A673 (cell line): Measurements from ENCODE around the gene C1orf198.

ENCODE experiments used
- EZH2 ChIP-seq: fragments of 200-600 bp; sonication (generic); IDR thresholded peaks from 2 replicates; pipeline ENCODE4 v1.6.1; 2017; ENCODE audit warnings: borderline replicate concordance, low read depth, mild to moderate bottlenecking, mixed read lengths, antibody characterized with exemption, low read length; ENCODE audit not compliant: poor library complexity, severe bottlenecking
- TF ChIP-seq, protein P1 (sequence below): fragments of 300-800, 200-600 bp; sonication (generic); conservative IDR thresholded peaks from 2 replicates; pipeline ENCODE4 v1.5.1; 2017; ENCODE audit warnings: low read depth, mild to moderate bottlenecking, antibody characterized with exemption, low read length, moderate library complexity, mixed read lengths

DNA sequence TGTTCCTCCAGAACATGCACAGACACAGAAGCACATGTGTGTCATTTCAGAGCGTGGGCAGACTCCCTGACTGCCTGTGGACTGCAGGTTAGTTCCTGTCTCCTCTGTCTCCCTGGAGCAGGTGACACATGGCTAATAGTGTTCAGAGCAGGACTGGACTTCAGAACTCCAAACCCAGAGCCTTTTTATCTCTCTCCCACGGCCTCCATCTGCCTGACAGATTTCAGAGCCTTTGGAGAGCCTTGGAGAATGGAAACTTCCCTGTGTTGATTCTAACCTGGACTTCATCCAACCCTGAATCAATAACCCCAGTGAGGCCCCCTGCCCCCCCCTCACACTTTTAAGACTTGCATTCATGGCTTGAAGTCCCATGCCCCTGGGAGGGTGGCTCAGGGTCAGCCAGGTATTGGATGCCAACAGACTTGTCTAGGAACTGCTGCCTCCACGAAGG, 44.4 kb downstream of the C1orf198 start:
- TF ChIP-seq, protein P1, sequence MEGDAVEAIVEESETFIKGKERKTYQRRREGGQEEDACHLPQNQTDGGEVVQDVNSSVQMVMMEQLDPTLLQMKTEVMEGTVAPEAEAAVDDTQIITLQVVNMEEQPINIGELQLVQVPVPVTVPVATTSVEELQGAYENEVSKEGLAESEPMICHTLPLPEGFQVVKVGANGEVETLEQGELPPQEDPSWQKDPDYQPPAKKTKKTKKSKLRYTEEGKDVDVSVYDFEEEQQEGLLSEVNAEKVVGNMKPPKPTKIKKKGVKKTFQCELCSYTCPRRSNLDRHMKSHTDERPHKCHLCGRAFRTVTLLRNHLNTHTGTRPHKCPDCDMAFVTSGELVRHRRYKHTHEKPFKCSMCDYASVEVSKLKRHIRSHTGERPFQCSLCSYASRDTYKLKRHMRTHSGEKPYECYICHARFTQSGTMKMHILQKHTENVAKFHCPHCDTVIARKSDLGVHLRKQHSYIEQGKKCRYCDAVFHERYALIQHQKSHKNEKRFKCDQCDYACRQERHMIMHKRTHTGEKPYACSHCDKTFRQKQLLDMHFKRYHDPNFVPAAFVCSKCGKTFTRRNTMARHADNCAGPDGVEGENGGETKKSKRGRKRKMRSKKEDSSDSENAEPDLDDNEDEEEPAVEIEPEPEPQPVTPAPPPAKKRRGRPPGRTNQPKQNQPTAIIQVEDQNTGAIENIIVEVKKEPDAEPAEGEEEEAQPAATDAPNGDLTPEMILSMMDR: no peak
- no peak for TF ChIP-seq EZH2
